NCI-H2171 (cell line): Measurements from ENCODE around the gene TRA2A.

ENCODE experiments used
- DNase-seq: peaks from one replicate; lab custom pipeline; 2025; lab: John Stamatoyannopoulos, UW

TRA2A gene

DNA sequence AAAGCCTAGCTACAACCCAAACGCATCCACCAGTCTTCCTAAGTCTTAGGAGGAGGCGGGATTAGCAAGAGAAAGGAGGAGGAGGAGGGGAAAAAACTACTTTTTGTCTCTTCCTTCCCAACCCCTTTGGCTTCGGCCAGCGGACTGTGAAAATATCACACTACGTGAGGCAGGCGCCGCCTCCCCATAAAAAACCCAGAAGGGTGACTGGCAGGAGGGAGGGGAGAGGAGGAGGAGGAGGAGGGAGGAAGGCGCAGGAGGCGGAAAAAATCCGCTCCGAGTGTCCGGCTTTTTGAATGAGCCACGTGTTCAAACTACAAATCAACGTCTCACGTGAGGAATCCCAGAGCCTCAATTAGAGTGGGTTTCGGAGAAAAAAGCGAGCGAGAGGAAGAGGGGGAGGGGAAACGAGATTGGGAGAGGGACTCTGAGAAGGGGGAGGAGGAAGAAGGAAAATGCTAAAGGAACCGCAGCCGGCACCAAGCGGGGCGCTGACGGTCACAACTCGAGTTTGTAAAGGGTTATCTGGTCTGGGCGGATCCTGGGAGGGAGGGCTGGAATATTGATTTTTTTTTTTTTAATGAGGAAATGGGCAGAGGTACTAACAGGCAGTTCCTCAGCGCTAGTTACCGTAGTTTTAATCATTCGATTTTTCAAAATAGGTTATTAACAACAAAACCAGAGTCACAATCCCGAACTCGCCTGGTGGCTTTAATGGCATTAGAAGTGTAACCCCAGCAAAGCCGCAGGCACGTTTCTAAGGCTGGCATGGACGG is 61.3 kb downstream of the TRA2A start, which contains the start of gene IGF2BP3:
Gene IGF2BP3, minus strand, starts transcription at position 162 of the 776 bp plus-strand sequence. CDS start 381 bp downstream, outside the sequence.
- DNase-seq = peak; percentile 71

DNA sequence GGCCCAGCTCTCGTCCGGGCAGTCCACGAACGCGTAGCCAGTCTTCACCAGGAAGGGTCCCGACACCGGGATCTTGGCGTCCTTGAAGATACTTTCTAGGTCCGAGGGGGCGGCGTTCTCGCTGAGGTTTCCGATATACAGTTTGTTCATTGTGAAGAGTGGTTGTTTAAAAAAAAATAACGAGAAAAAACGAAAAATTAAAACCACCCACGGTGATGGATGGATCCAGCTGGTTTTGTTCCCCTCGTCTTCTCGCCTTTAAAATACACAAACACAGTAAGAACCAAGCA is 61.9 kb downstream of the TRA2A start:
- DNase-seq = no peak

DNA sequence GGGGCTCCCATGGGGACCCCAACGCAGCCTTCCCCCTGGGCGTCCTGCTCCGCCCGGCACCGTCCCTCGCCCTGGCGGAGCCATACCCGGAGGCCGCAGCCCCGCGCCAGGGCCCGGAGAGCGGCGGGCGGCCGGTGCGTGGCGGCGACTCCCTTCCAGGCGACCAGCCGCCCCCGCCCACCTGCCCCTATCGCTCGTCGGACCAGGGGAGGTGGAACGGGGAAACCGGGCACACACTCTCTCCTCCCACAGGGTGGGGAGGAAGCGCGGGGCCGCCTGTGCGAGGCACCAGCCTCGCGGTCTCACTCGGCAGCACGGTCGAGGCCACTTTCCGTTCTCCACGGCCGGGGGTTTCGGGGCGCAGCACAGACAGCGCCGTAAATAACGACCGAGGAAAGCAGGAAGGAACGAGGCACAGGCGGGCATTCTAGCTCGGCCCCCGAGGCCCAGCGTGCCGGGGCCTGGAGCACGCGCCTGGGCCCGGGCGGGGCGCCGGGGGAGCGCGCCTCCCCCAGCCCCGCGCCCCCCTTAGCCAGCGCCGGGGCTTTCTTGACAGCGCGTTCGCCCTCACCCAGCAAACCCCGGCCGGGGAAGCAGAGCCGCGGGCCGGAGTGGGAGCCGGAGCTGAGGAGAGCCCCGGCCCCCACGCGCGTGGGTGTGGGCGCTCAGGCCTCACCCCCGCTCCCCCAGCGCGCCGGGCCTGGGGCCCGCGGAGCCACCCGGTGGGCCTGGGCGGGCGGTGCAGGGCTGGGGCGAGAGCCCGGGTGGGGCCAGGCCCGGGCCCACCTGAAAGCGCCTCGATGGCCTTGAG is 62.4 kb downstream of the TRA2A start:
- DNase-seq = no peak

DNA sequence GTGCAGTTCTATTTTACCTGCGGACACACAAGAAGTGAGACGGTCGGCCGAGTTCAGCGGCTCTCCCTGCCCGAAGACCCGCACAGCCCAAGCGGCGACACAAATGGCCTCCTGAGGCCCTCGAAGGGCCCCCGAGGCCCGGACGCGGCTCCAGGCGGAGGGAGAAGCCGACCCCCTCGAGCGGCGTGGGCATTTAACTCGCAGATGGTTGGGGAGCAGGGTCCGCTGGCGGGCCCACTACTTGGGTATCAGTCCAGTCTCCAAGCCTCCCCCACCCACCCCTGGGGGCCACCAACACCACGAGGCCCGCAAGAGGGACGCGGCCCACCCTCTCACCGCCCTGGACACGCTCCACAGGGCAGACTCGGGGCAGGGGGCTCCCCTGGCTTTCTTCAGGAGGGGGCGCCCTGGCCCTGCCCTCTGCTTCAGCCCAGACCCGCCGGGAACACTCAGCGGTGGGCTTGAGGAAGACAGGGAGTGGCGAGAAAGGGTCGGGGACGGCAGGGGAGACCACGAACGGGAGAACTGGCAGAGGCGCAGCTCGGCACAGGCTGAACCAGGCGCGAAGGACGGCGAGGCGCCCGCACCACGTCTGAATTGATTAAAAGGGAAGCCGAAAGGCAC is 63.1 kb downstream of the TRA2A start:
- no peak for DNase-seq

DNA sequence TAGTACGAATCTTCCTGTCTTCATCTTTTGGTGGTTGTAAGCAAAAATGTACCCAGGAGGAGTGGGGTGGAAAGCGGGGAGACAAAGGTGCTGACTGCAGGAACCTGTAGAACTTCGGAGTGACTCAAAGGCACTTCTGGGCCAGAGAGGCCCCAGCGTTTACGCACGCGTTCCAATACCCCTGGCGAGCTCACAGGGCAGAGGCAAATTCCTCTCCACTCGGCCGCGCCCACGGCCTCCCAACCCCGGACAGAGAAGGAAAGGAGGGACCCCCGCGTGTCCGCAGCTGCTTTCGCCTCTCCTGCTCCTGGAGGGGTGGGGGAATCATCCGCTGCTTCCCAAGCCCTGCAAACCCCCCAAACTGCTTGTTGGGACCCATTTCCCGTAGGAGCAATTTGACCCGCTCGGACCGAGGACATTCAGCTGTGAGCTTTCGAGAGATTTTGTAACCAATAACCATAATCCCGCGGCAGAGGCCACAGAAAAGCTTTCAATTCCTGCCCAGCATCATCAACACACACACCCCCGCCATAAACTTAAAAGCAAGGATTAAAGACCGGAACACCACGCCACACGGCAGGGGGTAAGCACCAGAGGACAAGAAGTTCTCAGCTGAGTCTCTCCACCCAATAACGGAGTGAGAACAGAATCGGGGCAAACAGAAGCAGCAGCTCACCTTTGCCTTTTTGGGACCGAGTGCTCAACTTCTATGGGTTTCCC is 63.8 kb downstream of the TRA2A start:
- DNase-seq = no peak

DNA sequence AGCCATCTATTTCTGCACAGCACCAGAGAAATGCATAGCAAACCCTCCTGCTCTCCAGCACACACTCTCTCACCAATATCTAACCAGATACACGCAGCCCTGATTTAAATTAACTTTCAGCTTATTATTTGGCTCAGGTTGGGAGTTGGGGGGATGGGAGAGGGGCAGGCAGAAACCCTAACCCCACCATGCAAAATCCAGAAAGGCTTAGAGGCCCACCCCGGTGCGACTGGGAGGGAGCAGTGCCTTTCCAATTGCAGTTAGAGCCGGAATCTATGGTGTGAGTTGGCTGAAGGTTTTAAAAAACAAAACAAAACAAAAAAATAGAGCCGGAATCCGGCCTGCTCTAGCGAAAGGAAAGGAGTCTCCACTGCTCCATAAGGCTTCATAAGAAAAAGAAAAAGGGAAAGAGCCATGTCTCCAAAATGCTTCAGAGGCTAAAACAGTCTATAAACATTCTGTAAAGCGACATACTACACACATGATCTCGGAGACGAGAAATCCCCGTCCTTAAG is 64.4 kb downstream of the TRA2A start:
- DNase-seq = no peak

DNA sequence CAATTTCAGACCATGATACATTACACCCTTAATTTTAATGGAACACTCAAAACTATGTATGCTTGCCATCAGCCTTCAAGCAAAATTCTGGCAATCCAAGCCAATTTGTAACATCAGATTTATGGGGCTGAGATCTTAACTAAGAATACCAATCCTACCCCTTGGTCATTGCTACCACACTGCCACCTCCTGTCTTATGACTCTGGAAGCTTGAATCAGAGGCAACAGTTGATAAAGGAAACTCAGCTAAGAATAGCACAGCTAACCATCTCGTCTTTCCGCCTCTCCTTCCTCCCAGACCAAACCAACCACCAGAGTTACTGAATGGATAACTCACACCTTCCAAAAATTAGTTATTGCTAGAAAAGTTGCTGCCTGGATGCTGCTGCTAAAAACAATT is 68.9 kb downstream of the TRA2A start:
- no peak for DNase-seq

DNA sequence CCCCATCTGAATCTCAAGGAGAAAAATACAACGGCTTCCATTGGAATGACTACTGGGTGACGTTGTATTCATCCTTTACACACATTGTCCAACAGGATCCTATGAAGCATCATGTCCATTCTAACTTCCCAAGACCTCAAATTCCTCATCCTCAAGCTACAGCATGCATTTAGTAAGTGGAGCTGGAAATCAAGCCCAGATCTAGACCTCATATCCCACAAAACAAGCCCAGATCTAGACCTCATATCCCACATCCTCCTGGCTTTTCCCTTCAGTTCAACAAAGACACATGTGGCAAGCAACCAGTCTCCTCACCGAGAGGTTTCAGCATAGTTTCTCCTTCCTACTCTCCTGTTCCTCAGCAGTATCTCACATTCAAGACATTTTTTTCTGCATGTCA is 73.7 kb downstream of the TRA2A start:
- no peak for DNase-seq

DNA sequence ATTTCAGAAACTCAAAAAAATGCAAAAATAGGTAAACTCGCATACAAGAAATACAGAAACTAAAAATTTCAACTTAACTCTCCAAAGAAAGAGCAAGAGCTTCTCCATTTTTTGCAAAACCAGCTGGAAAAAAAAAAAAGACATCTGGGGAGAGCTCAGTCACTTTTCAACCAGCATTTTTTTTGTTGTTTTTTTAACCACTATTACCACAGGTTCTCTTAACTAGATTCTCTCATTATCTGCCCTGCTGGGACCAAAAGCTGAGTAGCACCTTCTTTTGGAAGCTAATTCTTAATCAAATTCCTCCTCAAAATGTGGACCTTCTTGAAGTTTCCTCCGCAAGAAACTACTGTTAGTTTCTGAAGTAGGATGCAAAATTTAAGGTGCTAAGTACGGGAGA is 75.7 kb downstream of the TRA2A start:
- no peak for DNase-seq

DNA sequence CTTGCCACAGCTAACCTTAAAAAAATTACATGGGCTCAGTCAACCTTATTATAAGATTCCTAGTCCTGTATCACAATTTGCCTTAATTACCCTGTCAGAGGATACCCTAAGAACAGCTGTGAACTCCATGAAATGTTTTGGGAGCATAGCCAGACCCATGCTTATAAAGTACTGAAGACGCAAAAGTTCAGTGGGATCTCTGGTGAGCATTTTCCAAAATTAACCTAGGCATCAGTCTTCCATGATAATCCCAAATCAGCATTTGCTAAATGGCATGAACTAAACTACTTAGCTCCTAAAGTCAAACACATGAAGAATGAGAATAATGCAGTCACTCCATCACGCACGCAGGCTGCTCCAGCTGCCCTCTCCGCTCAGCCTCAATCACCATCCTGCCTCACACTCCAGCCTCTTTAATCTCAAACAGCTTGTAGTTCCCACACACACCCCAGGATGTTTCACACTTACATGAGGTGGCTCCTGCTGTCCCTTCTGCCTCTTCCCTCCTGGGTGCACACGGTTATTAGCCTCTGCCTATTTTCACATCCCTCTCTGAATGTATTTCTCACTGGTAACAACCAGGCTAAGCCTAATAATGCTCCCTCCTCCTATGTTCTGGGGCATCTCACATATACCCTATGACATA is 76.8 kb downstream of the TRA2A start:
- no peak for DNase-seq
